ENCODE data around the gene GSTO2. TPM values are rescaled to one million over a fixed set of nuclear protein-coding genes. Genes with fewer than 3 reads are reported as not detected.

The GSTO2 gene
- total RNA-seq, 2 donors from 2014 or later = 12.8 to 18.9 TPM

GRCh38 chr10:104318326-104318725 is 49.3 kb downstream of the GSTO2 start:
- DNase-seq = no peak
- Histone ChIP-seq H3K27me3 (no peaks in the 10 kb centered on the region), H3K4me3 (no peak overlapping the region), H3K9ac (ENCODE audit: low read depth in 2 of 2, low read length in 2 of 2) (no peak overlapping the region), H3K4me1 (peaks cover 4% of the 10 kb centered on the region), H3K9me3 (no peaks in the 10 kb centered on the region), H3K27ac (no peak overlapping the region), H3K36me3 (peaks cover 15% of the 10 kb centered on the region)
- TF ChIP-seq, protein P1, sequence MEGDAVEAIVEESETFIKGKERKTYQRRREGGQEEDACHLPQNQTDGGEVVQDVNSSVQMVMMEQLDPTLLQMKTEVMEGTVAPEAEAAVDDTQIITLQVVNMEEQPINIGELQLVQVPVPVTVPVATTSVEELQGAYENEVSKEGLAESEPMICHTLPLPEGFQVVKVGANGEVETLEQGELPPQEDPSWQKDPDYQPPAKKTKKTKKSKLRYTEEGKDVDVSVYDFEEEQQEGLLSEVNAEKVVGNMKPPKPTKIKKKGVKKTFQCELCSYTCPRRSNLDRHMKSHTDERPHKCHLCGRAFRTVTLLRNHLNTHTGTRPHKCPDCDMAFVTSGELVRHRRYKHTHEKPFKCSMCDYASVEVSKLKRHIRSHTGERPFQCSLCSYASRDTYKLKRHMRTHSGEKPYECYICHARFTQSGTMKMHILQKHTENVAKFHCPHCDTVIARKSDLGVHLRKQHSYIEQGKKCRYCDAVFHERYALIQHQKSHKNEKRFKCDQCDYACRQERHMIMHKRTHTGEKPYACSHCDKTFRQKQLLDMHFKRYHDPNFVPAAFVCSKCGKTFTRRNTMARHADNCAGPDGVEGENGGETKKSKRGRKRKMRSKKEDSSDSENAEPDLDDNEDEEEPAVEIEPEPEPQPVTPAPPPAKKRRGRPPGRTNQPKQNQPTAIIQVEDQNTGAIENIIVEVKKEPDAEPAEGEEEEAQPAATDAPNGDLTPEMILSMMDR (IDR thresholded peaks at IDR 0.05) = no peak
- intact Hi-C loops (cut with DNase I) = no loop called here

DNA sequence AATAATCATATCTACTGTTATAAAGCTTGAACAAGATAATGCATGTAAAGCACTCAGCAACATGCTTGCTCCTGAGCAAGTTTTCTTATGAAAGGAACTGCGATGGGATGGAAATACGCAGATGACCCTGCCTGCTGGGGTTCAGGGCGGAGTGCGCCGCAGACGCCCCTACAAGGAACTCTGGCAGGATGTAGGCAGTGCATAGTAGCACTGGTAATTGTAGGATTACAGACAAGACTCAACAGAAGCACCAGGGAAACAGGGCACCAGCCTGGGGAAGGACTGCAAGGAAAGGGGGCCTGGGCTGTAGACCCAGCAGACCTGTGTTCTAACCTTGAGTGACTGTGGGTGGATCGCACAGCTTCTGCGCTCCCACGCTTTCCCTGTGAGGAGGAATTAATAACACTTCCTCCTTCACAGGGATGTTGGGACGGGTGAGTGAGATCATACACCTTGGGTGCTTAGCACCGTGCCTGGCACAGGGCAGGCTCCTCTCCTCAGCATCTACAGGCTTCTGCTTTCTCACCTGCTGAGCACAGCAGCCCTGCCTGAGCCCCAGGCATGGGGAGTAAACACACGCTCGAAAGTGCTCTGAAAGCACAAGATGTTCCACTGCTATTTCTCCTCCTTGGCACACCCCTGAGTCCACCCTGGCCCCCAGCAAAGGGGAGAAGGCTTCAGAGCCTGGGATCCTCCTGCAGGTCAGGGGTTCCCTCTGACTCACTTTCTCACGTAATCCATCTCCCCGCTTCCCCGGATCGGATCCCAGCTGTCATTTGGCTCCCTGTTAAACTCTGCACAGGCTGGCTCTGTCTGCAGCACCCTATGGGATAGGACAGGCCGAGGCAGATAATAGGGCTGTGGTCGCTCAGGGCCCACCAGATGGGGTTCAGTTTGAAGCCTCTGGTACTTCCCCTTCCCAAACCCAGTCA is 50.1 kb downstream of the GSTO2 start:
- no peak overlapping the region for H3K27ac ChIP-seq
- no peak overlapping the region for H3K9ac ChIP-seq (ENCODE audit: low read depth in 2 of 2, low read length in 2 of 2)
- peaks cover 4% of the 10 kb centered on the region for H3K4me1 ChIP-seq

GRCh38 chr10:104321226-104321625 is 52.2 kb downstream of the GSTO2 start:
- no peak for DNase-seq
- H3K4me3 ChIP-seq = no peak overlapping the region

More for the DNA sequence above, 50.1 kb downstream of the GSTO2 start:
- Histone ChIP-seq H3K4me3 (no peak overlapping the region), H3K27me3 (no peaks in the 10 kb centered on the region), H3K9me3 (no peaks in the 10 kb centered on the region), H3K36me3 (peaks cover 15% of the 10 kb centered on the region)
- no peak for DNase-seq
- TF ChIP-seq, protein P1 (IDR thresholded peaks at IDR 0.05) = no peak
- intact Hi-C loops (cut with DNase I) = no loop called here

DNA sequence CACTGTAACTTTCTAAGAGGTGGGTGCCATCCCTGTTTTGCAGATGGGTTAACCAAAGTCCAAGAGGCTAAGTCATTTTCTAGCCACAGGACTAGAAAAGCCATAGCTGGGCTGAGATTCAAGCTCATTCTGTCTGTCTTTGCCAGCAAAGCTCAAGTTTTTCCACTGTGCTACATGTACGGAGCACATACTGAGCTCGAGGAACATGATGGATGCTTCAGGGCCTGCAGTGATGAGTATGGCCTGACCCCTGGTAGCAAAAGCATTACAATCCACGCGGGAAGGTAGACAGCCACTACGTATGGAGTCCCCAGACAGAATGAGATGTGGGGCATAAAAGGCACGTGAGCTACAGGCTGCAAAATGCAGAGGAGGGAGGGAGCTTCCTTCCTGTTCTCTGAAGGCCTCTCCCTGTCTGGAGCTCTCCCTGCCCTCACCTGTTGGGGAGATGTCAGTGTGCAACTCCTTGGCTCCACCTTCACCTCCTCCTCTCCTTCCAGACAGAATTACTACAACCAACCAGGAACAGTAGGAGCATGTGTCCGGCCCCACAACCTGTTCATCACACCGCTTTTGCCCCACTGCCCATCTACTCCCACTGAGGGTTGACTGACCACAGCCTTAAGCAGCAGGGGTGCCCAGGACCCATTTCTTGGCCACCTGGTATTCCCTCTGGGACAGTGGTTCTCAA is 52.9 kb downstream of the GSTO2 start:
- H3K4me3 ChIP-seq = no peak overlapping the region
- no peaks in the 10 kb centered on the region for H3K9me3 ChIP-seq
- H3K9ac ChIP-seq (ENCODE audit: low read depth in 2 of 2, low read length in 2 of 2) = peak overlapping the region in 1 of 2 donors; percentile 9
- intact Hi-C loops (cut with DNase I) = no loop called here
- no peaks in the 10 kb centered on the region for H3K27me3 ChIP-seq
- no peak overlapping the region for H3K27ac ChIP-seq
- TF ChIP-seq, protein P1 (IDR thresholded peaks at IDR 0.05) = no peak
- H3K4me1 ChIP-seq = peaks cover 4% of the 10 kb centered on the region
- no peaks in the 10 kb centered on the region for H3K36me3 ChIP-seq
- no peak for DNase-seq

More at GRCh38 chr10:104321226-104321625, 52.2 kb downstream of the GSTO2 start:
- TF ChIP-seq, protein P1 (IDR thresholded peaks at IDR 0.05) = no peak
- intact Hi-C loops (cut with DNase I) = no loop called here
- H3K9ac ChIP-seq (ENCODE audit: low read depth in 2 of 2, low read length in 2 of 2) = no peak overlapping the region
- H3K27ac ChIP-seq = no peak overlapping the region
- H3K27me3 ChIP-seq = no peaks in the 10 kb centered on the region
- no peaks in the 10 kb centered on the region for H3K9me3 ChIP-seq
- H3K36me3 ChIP-seq = no peaks in the 10 kb centered on the region
- peaks cover 4% of the 10 kb centered on the region for H3K4me1 ChIP-seq

GRCh38 chr10:104322416-104322782 is 53.4 kb downstream of the GSTO2 start:
- Histone ChIP-seq H3K27me3 (no peaks in the 10 kb centered on the region), H3K9me3 (no peaks in the 10 kb centered on the region), H3K27ac (no peak overlapping the region), H3K36me3 (no peaks in the 10 kb centered on the region), H3K4me3 (no peak overlapping the region), H3K9ac (ENCODE audit: low read depth in 2 of 2, low read length in 2 of 2) (peak overlapping the region in 1 of 2 donors; percentile 9), H3K4me1 (peaks cover 7% of the 10 kb centered on the region)
- DNase-seq = no peak
- TF ChIP-seq, protein P1 (IDR thresholded peaks at IDR 0.05) = no peak
- intact Hi-C loops (cut with DNase I) = no loop called here
